GM18499 (cell line): ENCODE measurements around the gene OR4D2.

Source experiments
- ATAC-seq: cut with Tn5 transposase; IDR thresholded peaks from one replicate; pipeline ENCODE4 v1.9.1; 2021; ENCODE audit warnings: moderate number of reproducible peaks; ENCODE audit not compliant: insufficient read depth, unreplicated experiment

The OR4D2 gene

DNA sequence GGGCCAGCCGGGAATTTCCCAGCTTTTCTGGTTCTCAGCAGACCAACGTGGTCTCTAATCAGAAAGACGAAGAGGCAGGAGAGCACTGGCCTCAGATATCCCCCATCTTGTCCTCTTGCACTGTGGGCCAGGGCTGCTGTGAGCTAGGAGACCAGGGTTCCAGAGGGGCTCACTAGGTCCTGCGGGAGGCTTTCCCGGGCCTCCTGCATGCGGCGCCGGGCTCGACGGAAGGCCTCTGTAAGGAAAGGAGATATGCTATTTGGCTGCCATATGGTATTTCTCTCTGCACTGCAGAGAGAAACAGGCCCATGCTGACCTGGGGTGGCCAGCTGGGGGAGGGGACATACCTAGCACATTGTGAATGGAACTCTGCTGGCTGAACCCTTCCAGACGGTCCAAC, 39.2 kb downstream of the OR4D2 start:
- no peak for ATAC-seq

DNA sequence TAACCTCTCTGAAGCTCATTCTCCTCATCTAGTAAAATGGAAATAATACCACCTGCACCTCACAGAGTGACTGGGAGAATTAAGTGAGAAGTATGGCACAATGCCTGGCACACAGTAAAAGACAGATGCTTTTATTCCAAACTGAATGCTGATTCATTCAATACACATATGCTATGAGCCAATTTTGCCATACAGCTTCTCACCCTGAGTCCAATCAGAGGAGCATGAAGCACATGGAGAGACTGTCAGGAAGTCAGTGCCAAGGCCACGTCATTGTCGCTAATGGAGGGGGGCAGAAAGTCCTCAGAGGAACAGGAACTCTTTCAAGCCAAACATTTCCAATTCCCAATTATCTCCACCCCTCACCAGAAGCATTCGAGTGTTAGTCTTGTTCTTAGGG, 40.7 kb downstream of the OR4D2 start:
- ATAC-seq = no peak

DNA sequence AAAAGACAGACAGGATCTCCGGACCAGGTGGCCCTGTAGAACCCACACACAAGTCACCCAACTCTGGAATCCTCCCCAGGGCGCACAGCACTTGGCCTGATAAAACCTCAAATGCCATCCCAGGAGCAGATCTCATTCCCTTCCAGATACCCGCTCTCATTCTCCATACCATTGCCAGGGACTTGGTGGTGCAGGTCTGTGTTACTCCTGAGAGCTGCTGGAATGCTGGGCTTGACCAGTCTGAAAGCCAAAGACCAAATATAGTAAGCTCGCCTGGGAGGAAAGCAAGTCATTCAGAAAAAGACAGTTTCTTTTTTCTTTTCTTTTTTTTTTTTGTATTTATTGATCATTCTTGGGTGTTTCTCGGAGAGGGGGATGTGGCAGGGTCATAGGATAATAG, 41.6 kb downstream of the OR4D2 start:
- ATAC-seq = no peak

DNA sequence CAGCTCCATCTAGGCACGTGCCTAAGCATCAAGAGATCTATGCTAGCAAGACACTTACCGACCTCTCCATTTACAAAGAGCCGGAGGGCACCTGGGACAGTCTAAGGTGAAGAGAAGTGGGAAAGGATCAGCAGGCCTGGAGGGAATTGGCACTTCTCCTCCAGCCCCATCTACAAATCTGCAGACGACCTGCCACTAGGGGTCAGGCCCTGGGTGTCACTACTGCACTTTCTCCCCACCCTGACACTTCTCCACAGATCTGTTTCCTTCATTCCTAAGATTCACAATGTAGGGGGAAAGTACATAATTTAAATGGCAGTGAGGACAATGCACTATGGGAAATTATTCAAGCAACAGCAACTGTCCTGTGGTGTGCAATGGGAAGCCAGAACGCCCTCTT, 44.1 kb downstream of the OR4D2 start:
- ATAC-seq = no peak

DNA sequence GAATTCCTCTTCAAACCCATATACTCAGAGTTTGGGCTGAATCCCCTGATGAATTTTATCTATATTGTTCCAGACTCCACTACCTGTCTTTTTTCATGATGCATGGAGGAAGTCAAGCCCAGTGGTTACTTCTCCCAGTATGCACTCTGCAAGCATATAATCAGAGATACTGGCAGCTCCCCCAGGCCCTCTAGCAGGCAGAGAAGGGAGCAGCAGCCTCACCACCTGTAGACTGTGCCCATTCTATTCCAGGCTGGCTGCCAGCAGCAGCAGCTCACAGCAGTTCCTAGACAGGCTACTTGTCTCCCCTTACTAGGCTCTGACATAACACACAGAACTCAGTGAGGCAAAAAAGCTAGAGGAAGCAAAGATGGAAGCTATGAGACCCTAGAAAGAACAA, 48.9 kb downstream of the OR4D2 start:
- no peak for ATAC-seq

DNA sequence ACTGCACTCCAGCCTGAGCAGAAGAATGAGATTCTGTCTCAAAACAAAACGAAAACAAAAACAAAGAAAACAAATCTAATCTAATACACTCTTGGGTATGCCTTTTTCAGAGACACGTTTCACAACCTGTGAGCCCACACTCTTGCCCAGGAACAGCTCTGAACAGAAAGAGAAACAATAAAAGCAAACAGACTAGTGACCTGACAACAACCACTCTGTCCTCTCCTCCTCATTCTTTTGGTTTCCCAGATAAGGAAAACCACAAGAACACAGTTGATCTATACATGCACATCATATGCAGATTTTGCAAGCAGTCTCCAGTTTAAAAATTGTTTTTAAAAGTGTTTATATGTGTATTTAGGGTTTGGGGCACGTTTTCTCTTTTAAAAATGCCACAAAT, 51.0 kb downstream of the OR4D2 start:
- ATAC-seq = no peak

DNA sequence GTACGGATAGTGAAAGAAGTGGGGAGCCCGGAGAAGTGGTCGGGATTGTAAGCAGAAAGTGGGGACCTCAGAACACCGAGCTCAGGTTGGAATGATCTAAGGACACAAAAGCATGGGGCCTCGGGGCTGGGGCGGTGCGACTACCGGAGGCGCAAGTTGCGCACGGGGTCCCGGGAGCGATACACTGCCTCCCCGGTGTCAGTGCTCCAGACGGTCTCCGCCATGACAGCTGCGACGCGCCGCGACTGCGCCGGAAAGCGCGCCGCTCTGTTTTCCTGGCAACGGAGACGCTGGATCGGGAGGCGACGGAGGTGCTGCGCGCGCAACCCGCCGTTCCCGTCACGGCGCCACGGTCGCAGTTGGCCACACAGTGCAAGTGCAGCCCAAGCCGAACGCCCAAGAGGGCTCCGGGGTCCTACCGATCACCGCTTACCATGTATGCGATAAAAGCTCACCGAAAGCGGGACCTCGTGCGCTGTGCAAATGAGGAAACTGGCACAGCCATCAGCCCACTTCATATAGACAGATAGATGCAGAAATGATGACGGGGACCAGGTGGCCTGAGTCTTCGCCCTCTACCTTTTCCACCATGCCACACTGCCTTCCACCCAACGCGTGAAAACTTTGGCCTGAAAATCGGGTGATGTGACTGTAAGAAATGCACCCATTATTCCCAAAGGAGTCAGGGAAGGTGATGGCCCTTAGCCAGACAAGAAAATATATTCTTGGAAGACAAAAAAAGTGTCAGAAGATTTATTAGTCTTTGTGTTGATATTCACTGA, 52.4 kb downstream of the OR4D2 start, which contains the start of gene MKS1:
MKS1 (minus strand) TSS at position 249 of the 782 bp plus-strand sequence; CDS start at position 224, 25 bp downstream.
- ATAC-seq = peak; percentile 76

DNA sequence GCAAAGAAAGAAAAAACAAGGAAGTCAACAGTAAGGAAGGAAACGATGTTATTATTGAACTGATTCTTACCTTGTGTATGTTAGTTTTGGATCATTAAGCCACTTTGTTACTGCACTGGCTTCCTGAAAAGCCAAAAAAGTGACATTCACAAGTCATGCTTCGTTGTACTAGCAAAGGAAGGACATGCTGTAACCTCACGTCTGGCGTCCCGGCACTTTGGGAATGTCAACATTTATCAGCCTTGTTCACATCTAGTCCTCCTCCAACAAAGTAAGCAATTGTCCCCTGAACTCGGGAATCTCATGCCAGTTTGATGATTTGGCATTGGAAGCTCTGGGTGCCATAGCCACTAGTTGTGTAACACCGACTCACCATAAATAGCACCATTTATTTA, 53.0 kb downstream of the OR4D2 start:
- no peak for ATAC-seq
